HG02571 (cell line): ENCODE data around the gene SPTBN1.

Experiments used
- ATAC-seq: cut with Tn5 transposase; IDR thresholded peaks from one replicate; pipeline ENCODE4 v1.9.1; 2021; ENCODE audit warnings: mild to moderate bottlenecking, moderate library complexity; ENCODE audit not compliant: unreplicated experiment

The SPTBN1 gene

GRCh38 chr2:54587171-54588016 lies 131.3 kb downstream of the SPTBN1 start:
- ATAC-seq: no peak

- no peak for ATAC-seq
Measured at GRCh38 chr2:54588244-54588899, 132.2 kb downstream of the SPTBN1 start.

GRCh38 chr2:54589038-54589339 lies 132.9 kb downstream of the SPTBN1 start:
- no peak for ATAC-seq

- ATAC-seq: no peak
Measured at GRCh38 chr2:54589340-54590215, 133.5 kb downstream of the SPTBN1 start.

- ATAC-seq: no peak
Measured at GRCh38 chr2:54590216-54591120, 134.3 kb downstream of the SPTBN1 start.

GRCh38 chr2:54591551-54591950 lies 135.4 kb downstream of the SPTBN1 start:
- ATAC-seq: no peak

GRCh38 chr2:54593249-54593648 lies 137.1 kb downstream of the SPTBN1 start:
- no peak for ATAC-seq

GRCh38 chr2:54594048-54594447 lies 137.9 kb downstream of the SPTBN1 start:
- ATAC-seq: no peak

GRCh38 chr2:54595161-54595803 lies 139.2 kb downstream of the SPTBN1 start:
- no peak for ATAC-seq

GRCh38 chr2:54595999-54596902 lies 140.1 kb downstream of the SPTBN1 start:
- ATAC-seq: no peak

GRCh38 chr2:54597153-54597848 lies 141.2 kb downstream of the SPTBN1 start:
- no peak for ATAC-seq

GRCh38 chr2:54598347-54599325 lies 142.5 kb downstream of the SPTBN1 start:
- ATAC-seq: no peak

- ATAC-seq: no peak
Measured at GRCh38 chr2:54599326-54599710, 143.2 kb downstream of the SPTBN1 start.

GRCh38 chr2:54599914-54600313 lies 143.8 kb downstream of the SPTBN1 start:
- no peak for ATAC-seq

- no peak for ATAC-seq
Measured at GRCh38 chr2:54601339-54601738, 145.2 kb downstream of the SPTBN1 start.

- ATAC-seq: no peak
Measured at GRCh38 chr2:54602736-54603322, 146.7 kb downstream of the SPTBN1 start.

- no peak for ATAC-seq
Measured at GRCh38 chr2:54603357-54603756, 147.2 kb downstream of the SPTBN1 start.
